Upper lobe of left lung (tissue), 6 donors: ENCODE measurements around the gene PLAAT3. TPM values are rescaled to one million over a fixed set of nuclear protein-coding genes. Genes with fewer than 3 reads are reported as not detected.

Experiments used
- ATAC-seq, 2 donors: fragments of 200-7000 bp; cut with Tn5 transposase; one replicate each; pipeline ENCODE4 v1.9.1; 2022; ENCODE audit warnings: mild to moderate bottlenecking in 2 of 2, moderate library complexity in 2 of 2; ENCODE audit not compliant: low FRiP score in 2 of 2
- DNase-seq, 2 donors: peaks; one replicate each; pipeline ENCODE4 v3.0.0-alpha.2; 2019 to 2020
- H3K27ac ChIP-seq, 4 donors: fragments of 200-600 bp; sonication (generic); one replicate each; pipeline ENCODE4 v1.5.1; 2016 to 2019
- H3K27me3 ChIP-seq, 4 donors: fragments of 200-600 bp; sonication (generic); one replicate each; pipeline ENCODE4 v1.5.1; 2017 to 2019
- H3K36me3 ChIP-seq, 4 donors: fragments of 200-600 bp; sonication (generic); one replicate each; pipeline ENCODE4 v1.5.1; 2016 to 2019
- H3K4me1 ChIP-seq, 4 donors: fragments of 200-600 bp; sonication (generic); one replicate each; pipeline ENCODE4 v1.5.1; 2018 to 2019
- H3K4me3 ChIP-seq, 4 donors: fragments of 200-600 bp; sonication (generic); one replicate each; pipeline ENCODE4 v1.5.1; 2017 to 2019; ENCODE audit warnings: mild to moderate bottlenecking in 2 of 4, moderate library complexity in 1 of 4
- H3K9me3 ChIP-seq, 4 donors: fragments of 200-600 bp; sonication (generic); one replicate each; pipeline ENCODE4 v1.5.1; 2018 to 2019
- EP300 ChIP-seq, 4 donors: sonication (generic); formaldehyde crosslinking; IDR thresholded peaks; one replicate each; pipeline ENCODE4 v1.5.1; 2017; ENCODE audit warnings: antibody characterized with exemption in 4 of 4, control low read depth in 2 of 4
- POLR2A ChIP-seq, 4 donors: fragments of 450-650 bp; IDR thresholded peaks; one replicate each; pipeline ENCODE4 v1.5.1; 2016 to 2017; ENCODE audit warnings: antibody characterized with exemption in 4 of 4, mild to moderate bottlenecking in 2 of 4
- POLR2AphosphoS5 ChIP-seq, 2 donors: sonication (generic); formaldehyde crosslinking; IDR thresholded peaks; one replicate each; pipeline ENCODE4 v1.5.1; 2017; ENCODE audit warnings: antibody characterized with exemption in 2 of 2
- WGBS, 2 donors: methylation state at CpG; one replicate each; pipeline ENCODE4 v1.1.5; 2017 to 2018; 5-methylcytosine and 5-hydroxymethylcytosine counted together
- total RNA-seq, 6 donors: library from RNA; depleted of rRNA in 4 of 6; stranded (reverse); fragments of >200 nt in 4 of 6; gene quantifications; one replicate each; pipeline versions ENCODE4 v1.1.0 to v1.2.1, GENCODE V29; 2016 to 2021
- TF ChIP-seq, protein P1 (sequence below), 6 experiments: fragments of 450-650 bp in 4 of 6; fragments of 200-600 bp in 2 of 6; sonication (generic) in 2 of 6; IDR thresholded peaks; one replicate each; pipeline ENCODE4 v1.5.1; 2016 to 2019; ENCODE audit warnings: antibody characterized with exemption in 6 of 6
- donor health status: DM: no; HTN: no; CAD: no; lungs with moderate emphysema.
- donor health status: DM: no; HTN: yes; CAD: no; lungs with severe emphysema.

The PLAAT3 gene
- total RNA-seq, 6 donors from 2014 or later, result 36.7 to 128 (median 89.5) TPM

GRCh38 chr11:63592975-63593395 lies 21.2 kb downstream of the PLAAT3 start:
- ATAC-seq, result no peak
- WGBS, 2 donors, result 79 to 90% methylated on average over 4 of the region's 4 CpGs
- H3K27ac ChIP-seq, result no peak overlapping the region

GRCh38 chr11:63590024-63590788 lies 24.0 kb downstream of the PLAAT3 start:
- Histone ChIP-seq H3K36me3 (peaks cover 0 to 78% (median 51%) of the 10 kb centered on the region in 4 donors), H3K4me3 (no peak overlapping the region), H3K9me3 (no peaks in the 10 kb centered on the region), H3K4me1 (no peaks in the 10 kb centered on the region), H3K27me3 (no peaks in the 10 kb centered on the region), H3K27ac (no peak overlapping the region)
- TF ChIP-seq, protein P1, sequence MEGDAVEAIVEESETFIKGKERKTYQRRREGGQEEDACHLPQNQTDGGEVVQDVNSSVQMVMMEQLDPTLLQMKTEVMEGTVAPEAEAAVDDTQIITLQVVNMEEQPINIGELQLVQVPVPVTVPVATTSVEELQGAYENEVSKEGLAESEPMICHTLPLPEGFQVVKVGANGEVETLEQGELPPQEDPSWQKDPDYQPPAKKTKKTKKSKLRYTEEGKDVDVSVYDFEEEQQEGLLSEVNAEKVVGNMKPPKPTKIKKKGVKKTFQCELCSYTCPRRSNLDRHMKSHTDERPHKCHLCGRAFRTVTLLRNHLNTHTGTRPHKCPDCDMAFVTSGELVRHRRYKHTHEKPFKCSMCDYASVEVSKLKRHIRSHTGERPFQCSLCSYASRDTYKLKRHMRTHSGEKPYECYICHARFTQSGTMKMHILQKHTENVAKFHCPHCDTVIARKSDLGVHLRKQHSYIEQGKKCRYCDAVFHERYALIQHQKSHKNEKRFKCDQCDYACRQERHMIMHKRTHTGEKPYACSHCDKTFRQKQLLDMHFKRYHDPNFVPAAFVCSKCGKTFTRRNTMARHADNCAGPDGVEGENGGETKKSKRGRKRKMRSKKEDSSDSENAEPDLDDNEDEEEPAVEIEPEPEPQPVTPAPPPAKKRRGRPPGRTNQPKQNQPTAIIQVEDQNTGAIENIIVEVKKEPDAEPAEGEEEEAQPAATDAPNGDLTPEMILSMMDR (IDR thresholded peaks at IDR 0.05), result no peak
- TF ChIP-seq POLR2A (IDR thresholded peaks at IDR 0.05) (no peak), EP300 (IDR thresholded peaks at IDR 0.05) (no peak), POLR2AphosphoS5 (IDR thresholded peaks at IDR 0.05) (no peak)
- DNase-seq, result peak in 1 of 2 donors; percentile 55
- no peak for ATAC-seq
- WGBS, 2 donors, result 89 to 93% methylated on average over 17 to 18 of the region's 18 CpGs

More at GRCh38 chr11:63592975-63593395, 21.2 kb downstream of the PLAAT3 start:
- TF ChIP-seq, protein P1 (IDR thresholded peaks at IDR 0.05), result peak in 4 of 6 experiments; percentile 21 to 46 (median 26)
- no peak for TF ChIP-seq EP300 (IDR thresholded peaks at IDR 0.05)
- Histone ChIP-seq H3K9me3 (no peaks in the 10 kb centered on the region), H3K27me3 (no peaks in the 10 kb centered on the region), H3K4me1 (no peaks in the 10 kb centered on the region), H3K4me3 (no peak overlapping the region), H3K36me3 (peaks cover 5 to 85% (median 56%) of the 10 kb centered on the region in 4 donors)
- DNase-seq, result no peak

DNA sequence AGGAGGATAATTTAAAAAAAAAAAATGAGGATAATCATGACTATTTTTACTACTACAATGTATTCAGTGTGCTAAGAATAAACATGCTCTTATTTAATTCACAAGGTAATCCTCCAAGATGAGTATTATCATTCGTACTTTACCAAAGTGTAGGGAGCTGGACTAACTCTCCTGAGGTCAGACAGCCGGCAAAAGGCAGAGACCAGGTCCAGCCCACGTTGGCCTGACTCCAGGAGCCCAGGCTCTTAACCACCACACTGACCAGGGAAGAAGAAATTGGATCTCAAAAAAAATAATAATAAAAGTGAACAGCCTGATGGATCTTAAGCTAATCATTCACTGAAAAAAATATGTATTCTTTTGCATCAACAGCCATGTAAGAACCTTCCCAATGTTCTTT lies 25.2 kb downstream of the PLAAT3 start:
- H3K27me3 ChIP-seq, result no peaks in the 10 kb centered on the region
- no peaks in the 10 kb centered on the region for H3K9me3 ChIP-seq
- H3K36me3 ChIP-seq, result peaks cover 0 to 77% (median 51%) of the 10 kb centered on the region in 4 donors
- no peaks in the 10 kb centered on the region for H3K4me1 ChIP-seq
- TF ChIP-seq POLR2A (IDR thresholded peaks at IDR 0.05) (no peak), EP300 (IDR thresholded peaks at IDR 0.05) (no peak), POLR2AphosphoS5 (IDR thresholded peaks at IDR 0.05) (no peak)
- TF ChIP-seq, protein P1 (IDR thresholded peaks at IDR 0.05), result no peak
- WGBS, 2 donors, result 56 to 74% methylated on average over 3 of the region's 3 CpGs
- no peak for DNase-seq
- no peak for ATAC-seq
- no peak overlapping the region for H3K4me3 ChIP-seq
- no peak overlapping the region for H3K27ac ChIP-seq

GRCh38 chr11:63586451-63587166 lies 27.6 kb downstream of the PLAAT3 start:
- DNase-seq (no peak), ATAC-seq (no peak)
- 96% methylated on average over 6 of the region's 6 CpGs for whole genome bisulfite sequencing, 2 donors
- Histone ChIP-seq H3K36me3 (peaks cover 0 to 72% (median 46%) of the 10 kb centered on the region in 4 donors), H3K27ac (no peak overlapping the region), H3K4me3 (no peak overlapping the region), H3K27me3 (no peaks in the 10 kb centered on the region), H3K9me3 (peaks cover 0 to 4% (median under 1%) of the 10 kb centered on the region in 4 donors), H3K4me1 (no peaks in the 10 kb centered on the region)
- TF ChIP-seq EP300 (IDR thresholded peaks at IDR 0.05) (no peak), POLR2A (IDR thresholded peaks at IDR 0.05) (no peak), POLR2AphosphoS5 (IDR thresholded peaks at IDR 0.05) (no peak)
- TF ChIP-seq, protein P1 (IDR thresholded peaks at IDR 0.05), result no peak
